Stimulated activated CD4-positive, alpha-beta T cell treated with anti-CD3 and anti-CD28 coated beads, Interleukin-15, amount 100 ng/mL, for 1 hour (primary cell): Measurements from ENCODE around the gene FMN1.

ENCODE experiments used
- DNase-seq, 2 donors: peaks; one replicate each; pipeline ENCODE4 v3.0.0-alpha.2; 2020; ENCODE audit warnings: low read depth in 1 of 2, low spot score in 1 of 2

Gene FMN1

DNA sequence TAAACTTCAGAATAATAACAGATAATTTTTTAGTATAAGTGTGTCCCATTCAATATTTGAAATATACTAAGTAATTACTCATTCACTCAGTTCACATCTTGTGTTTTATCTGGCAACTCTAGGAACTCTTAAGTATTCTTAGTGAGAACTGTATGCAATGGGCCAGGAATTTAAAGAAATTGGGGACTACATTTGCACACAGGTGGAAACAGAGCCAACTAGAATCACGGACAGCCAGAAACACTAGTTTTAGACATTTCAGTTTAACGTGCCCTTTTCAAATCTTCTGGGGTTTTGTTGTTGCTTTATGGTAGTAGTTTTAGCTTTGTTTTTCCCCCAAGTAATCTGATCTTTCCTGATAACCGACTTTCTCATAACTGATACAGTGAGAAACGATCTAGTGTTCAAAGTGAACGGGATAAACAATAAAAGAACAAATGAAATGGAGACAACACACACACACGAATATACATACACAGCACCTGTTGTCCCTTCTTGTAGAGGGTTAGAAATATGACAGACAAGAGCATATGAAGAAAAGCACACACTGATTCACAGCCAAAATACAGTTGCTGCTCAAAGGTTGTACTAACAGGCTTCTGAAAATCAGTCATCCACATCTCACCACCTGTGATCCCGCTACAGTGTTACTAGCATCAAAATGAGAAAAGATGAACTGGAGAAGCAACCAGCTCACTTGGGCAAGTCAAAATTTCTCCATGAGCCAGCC lies 167.0 kb downstream of the FMN1 start:
- no peak for DNase-seq

DNA sequence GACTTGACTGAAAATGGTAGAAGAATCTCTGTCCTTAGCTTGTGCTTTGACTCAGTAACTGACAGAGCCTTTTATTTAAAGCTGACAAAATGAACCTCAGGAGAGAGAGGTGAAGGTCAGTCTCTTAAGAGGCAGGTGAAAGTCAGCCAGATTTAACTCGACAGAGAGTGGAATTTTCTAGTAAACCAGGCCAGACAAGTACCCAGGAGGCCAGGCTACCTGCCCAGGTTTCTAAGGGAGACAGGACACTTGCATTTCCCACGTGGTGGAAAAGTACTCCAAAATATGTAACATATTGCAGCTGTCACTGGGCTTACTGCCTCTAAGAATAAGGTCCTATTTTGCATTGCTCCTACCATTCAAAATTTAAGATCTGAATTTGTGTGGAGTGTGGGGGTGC lies 167.9 kb downstream of the FMN1 start:
- DNase-seq = no peak

DNA sequence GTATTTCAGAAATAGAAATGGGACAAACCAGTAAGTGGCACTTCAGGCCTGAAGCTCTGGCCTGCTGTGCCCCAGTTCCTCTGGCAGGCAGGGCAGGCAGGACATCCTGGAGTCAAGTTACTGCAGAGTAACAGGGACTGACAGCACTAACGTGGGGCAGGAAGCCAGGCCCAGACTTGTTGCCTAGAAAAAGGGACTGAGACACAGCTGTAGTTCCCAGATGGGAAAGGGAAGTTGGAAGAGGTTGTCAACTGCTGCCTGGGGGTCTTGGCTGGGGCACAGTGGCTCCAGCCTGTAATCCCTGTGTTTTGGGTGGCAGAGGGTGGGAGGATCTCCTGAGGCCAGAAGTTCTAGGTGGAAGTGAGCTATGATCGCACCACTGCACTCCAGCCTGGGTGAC lies 171.9 kb downstream of the FMN1 start:
- DNase-seq = no peak

DNA sequence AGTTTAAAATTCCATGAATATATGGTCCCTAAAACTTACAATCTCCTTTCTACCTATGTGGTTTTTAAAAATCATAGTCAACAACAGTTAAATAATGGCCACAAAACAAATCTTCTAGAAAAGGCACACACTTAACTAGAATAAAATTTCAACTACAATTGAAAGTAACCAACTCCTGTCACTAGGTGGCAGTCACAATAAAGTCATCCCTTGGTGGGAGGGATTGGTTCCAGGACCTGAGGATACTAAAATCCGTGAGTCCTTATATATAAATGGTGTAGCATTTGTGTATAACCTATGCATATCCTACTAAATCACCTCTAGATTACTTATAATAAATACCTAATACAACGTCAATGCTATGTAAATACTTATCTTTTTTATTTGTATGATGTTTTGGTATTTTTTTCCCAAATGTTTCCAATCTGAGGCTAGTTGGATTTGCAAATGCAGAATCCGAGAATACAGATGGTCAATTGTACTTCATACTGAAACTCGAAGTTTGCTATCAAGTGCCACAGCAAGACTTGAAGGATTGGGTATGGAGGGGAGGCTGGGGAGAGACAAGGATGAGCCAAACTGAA lies 172.6 kb downstream of the FMN1 start:
- DNase-seq = no peak

DNA sequence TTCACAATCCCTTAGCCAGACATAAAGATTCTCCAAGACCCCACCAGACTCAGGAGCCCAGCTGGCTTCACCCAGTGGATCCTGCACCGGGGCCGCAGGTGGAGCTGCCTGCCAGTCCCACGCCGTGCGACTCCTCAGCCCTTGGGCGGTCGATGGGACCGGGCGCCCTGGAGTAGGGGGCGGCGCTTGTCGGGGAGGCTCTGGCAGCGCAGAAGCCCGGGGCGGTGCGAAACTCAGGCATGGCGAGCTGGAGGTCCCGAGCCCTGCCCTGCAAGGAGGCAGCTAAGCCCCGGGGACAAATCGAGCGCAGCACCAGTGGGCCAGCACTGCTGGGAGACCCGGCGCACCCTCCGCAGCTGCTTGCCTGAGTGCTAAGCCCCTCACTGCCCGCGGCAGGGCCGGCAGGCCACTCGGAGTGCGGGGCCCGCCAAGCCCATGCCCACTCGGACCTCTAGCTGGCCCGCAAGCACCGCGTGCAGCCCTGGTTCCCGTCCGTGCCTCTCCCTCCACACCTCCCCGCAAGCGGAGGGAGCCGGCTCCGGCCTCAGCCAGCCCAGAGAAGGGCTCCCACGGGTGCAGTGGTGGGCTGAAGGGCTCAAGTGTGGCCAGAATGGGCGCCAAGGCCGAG lies 175.0 kb downstream of the FMN1 start:
- DNase-seq = no peak

DNA sequence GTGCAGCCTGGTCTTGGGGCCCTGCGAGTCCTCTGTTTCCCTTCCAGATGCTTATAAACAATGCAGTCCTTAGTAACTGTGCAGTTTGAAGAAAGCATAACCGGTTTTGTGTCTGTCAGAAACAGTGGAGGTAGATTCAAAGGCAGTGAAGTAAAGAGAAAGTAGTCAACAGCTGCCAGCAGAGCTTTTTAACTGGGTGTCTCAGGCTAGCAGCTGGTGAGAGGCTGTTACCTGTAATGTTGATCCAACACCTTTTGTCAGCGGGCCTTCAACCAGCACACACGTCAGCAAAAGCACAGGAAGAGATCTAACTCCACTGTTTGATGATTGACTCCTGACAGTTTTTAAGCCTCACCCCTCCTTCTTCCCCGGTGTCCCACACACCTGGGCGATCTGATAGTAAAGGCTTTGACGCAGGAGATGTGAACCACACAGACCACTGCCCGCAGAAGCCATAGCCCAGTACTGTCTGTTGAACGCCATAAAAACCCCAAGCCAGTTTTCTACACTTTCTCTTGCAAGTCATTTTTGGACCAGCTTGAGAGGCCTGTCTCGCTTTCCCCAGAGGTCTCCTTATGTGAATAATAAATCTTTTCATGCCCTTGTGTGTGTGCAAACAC lies 178.0 kb downstream of the FMN1 start:
- DNase-seq = no peak

DNA sequence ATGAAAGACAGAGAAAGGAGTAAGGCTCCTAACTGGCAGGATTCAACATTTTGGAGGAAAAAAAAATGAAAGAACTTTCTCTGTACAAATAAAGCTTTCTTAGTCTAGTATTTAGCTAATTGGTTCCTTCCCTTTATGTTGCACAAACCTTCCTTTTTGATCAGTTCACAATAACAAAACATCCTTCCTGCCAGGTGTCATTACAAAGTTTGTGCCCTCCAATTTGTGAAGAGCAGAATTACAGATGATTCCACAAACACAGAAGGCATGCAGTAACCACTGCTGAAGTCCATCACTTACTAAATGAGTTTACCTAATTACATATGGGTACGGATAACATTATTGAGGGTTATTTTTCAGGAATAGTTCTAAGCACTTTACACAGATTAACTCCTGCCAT lies 179.9 kb downstream of the FMN1 start:
- DNase-seq = no peak

DNA sequence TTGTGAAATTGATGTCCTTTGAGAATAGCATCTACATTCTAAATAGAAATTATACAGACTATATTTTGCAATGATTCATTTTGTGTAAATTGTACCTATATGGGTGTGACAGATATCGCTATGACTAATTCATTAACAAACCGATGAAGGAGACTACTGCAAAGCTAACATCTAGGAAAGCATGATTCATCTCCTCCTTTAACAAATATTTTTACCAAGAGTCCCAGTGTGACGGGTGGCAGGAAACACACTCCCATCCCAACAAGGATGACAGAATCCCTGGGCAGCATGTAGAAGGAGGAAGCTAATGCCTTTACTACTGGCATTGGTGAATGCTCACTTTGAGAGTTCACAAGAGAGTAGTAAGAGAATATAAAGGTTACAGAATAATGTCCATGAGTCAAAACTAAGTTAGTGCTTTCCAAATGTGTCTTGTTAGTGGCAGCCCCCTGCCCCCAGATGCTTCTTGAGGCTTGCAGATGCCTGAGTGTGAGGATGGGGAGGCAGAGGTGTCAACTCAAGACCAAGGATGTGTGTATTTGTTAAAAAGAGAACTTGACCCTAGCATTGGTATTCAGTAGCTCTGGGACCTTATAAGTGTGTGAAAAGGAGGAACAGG lies 180.6 kb downstream of the FMN1 start:
- DNase-seq = no peak

DNA sequence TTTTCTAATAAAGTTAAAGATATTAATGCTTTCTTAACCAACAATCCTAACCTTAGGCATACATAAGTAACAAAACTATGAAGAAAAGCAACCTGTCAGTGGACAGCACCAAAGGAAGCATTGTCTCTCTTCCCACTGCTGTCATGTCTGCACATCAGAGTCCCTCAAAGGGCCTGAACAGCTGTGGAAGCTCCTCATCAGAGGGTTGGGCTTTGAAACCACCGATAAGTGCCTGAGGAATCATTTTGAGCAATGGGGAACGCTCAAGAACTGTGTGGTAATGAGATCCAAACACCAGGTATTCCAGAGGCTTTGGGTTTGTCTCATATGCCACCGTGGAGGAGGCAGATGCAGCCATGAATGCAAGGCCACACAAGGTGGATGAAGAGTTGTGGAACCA lies 182.5 kb downstream of the FMN1 start:
- DNase-seq = no peak

DNA sequence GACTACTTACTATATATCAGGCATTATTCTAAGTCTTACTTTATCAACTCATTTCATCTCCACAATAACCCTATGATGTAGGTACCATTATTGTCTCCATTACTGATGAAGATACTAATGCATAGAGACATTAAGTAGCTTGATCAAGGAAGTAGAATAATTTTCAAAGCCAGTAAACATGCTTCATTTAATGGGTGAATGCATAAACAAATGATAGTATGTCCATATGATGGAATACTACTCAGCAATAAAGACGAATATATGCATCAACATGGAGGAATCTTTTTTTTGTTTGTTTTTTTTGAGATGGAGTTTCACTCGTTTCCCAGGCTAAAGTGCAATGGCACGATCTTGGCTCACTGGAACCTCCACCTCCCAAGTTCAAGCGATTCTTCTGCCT lies 184.9 kb downstream of the FMN1 start:
- DNase-seq = no peak

DNA sequence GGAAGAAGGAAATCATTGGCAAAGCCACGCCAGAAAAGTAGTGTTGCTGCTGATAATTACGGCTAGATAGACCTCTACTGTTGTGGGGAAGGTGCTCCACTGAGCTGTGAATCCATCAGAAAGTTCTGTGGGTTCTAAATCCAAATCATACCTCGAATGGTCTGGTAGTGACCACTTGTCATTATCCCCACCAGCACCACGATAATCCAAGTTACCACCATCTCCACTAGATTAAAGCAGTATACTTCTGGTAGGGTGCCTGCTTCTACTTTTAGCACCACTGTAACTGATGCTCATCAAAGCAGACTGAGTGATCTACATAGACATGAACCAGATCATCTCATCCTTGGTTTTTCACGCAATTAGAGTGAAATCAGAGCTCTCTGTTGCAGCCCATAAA lies 185.5 kb downstream of the FMN1 start:
- no peak for DNase-seq

DNA sequence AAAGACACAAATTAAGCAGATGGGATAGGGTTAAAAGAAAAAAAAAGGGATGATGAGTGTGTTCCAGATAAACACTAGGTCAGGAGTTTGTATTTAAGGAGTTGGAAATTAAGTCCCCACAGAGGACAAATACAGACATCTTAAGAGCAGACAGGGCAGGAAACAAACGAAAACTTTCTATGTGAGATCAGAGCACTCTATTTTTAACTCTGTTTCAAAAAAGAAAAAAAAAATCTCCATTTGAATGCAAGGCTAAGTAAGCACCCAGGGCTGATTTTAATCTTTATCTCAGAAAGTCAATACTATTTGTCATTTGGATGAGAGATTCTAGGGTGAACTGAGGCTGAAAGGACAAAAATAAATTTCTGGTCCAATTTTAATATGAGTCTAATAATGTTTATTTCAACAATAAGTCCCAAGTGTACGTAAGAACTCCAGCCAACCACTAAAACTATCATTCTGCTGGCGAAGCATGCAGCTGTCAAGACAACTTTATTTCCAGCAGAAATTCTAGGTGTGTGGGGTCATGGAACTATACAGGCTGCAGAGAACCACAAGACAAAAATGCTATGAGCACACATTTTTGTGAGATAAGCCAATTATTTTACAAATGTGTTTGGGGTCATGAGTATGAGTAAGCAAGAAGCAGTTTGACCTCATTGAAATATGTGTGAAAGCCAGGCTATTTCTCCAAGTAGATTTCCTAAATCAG lies 186.1 kb downstream of the FMN1 start:
- no peak for DNase-seq

DNA sequence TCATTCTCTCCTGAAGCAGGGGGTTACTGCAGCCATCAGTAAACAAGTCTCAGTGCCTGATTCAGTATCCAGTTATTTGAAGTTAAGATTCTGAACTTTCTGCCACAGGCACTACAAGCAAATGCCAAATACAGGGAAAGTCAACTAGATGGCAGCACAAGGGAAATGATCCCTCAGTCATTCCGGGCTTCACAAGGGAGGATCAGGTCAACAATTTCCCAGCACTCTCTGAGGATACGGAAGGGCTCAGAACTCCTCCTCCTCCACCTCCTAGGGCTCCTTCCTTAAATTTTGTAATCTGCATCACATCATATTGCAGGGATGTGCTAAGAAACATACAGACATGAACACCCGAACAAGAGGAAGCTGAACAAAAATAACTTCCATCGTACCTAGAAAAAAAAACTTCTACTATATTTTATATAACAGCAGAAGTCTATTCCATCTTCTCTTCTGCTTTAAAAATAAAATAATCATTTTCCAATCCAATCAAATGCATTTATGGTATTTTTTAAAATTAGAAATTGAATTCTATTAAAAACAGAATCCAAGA lies 187.1 kb downstream of the FMN1 start:
- no peak for DNase-seq

DNA sequence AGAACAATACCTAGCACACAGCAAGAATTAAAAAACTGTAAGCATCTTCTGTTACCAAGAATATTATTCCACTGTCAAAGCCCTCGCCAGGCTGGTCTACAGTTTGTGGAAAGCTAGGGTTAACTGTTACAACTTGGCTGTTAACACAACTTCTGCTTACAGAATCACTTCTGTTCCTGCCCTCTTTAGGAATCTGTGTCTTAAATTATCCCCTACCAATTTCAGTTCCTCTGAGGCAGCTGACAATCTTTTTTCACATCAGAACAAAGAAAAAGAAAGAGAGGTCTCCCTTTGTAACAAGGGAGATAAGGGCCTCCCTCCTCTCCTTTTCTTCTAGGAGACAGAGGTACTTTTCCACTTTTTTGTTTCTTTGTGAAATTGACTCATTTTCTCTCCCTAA lies 188.9 kb downstream of the FMN1 start:
- no peak for DNase-seq

DNA sequence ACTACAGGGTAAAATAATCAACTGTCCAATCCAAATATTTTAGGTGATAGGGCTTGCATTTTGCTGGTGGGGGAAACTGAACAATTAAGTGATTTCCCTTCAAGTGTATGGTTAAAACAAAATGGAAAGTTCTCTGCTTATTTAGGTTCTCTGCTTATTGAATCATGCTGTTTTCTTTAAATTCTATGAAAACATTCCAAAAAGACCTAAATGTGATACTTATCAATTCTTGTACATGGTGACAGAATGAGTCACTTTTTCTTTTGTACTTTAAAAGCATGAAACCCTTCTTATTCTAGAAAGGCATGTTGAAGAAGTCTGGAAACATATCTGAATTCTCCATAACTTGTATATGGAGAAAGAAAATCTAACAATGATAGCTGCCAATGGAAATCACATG lies 192.6 kb downstream of the FMN1 start:
- DNase-seq = no peak

DNA sequence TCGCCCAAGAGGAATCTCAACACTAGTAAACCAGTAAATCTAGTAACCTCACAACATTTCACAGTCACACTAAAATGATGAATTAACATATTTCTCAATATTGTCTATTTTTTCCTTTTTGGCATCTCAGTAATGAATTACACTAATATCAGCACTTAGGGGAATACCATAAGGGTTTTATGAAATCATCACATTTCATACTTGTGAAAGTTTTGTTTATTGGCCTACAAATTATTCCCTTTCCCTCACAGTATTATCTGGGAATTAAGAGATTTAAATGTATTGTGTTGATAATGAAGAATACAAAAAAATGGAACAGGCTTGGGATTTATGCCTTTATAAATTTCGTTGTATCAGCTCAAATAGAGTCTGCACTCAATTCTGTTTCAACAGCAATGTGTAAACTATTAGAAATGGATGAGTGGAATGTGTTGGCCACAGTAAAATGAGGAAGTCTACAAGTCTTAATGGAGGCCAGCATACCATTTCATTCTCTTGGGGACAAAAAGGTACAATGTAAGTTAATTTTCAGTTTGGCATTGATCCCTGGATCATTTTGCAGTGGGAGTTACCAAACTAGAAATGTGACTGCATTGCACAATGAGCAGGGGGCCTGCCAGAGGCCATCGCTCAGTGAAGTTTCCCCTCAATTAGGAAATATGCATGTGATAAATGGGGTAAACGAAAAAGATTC lies 195.4 kb downstream of the FMN1 start:
- DNase-seq = no peak

DNA sequence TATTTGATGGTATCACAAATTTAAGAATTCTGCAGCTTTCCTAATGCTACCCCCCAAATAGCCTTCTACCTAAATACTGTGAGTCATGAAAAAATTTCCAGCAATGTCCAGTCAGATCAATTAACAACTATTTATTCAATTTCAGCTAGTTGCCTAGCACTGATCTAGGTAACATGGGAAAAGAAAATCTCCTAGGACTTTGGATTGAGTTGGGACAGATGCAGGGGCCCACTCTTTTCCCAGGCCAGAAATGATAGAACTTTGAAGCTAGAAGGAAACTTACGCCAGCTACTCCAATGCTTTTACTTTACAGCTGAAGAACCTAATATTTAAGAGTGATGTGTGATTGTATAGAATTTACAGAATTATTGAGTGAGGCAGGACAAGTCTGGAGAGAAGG lies 196.3 kb downstream of the FMN1 start:
- no peak for DNase-seq

DNA sequence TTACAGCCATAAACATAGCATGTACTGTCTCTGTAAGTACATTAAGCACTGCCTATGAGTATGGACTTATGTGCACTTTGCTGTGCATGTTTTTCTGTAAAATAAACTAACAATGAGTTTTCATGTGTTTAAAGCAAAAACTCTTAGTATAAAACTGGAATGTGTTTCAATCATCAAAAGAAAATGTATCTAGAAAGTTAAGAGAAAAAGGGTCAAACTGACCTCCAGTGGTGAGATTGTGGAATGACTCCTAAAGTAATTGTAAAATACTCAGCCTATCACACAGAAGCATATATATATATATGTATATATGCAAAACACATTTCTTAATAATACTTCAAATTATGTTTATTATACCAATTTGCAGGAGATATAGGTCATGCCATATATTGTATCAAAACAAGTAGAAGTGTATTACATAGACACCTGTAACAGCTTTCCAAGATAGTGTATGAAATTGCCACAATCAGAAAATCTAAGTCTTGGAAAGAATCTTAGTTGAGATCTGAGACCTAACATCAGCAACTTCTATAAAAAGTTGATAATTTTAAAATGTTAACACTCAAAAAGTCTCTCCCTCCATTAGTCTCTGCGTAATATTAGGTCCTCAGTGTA lies 199.6 kb downstream of the FMN1 start:
- DNase-seq = no peak

DNA sequence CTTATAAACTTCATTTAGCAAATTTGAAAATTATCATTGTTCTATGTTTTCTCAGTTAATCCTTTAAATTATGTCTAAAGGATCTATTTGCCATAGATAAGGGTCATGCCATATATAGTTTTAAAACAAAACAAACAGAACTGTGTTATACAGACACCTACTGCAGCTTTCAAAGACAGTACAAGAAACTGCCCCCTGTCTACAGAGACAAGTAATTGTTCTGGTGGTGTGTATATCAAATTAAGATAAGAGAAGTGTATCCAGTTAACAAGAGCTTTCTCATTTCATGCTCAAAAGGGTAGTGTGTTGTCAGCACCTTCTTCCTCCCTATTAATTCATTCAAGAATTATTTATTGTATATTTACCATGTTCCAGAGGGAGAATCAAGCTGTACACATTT lies 201.2 kb downstream of the FMN1 start:
- no peak for DNase-seq

DNA sequence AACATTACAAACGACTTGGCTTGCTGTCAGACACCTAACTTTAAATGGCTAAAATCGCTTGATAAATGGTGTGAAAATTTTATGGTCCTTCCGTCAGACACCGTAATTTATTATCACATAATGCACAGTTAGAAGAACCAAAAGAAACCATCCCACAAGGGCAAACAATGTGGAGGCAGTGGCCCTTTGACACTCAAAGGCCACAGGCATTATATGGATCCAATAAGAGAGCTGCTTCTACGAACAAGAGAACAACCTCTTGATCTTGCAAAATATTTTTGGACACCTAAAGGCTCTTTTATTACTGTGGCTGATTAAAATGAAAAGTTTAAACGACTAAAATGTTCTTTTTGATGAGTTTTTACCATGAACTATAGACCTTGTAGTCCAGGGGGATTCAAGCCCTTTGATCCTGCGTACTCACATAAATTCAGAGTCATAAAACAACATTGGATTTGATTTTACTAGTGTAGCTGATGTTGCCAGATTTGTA lies 202.8 kb downstream of the FMN1 start:
- no peak for DNase-seq
